DMS114 treated with DMSO at 0.1 percent for 48 hours (cell line): Measurements from ENCODE around the gene MLPH.
"Not testable (repeated sequence)": the region's sequence is repeated elsewhere in the genome, so short reads cannot be mapped to it uniquely, and the experiment has no call there.

Source experiments
- DNase-seq: peaks from one replicate; lab custom pipeline; 2025; ENCODE audit not compliant: unreplicated experiment; lab: John Stamatoyannopoulos, UW

Gene MLPH

GRCh38 chr2:237456200-237456843 is 30.7 kb upstream of the MLPH start:
- DNase-seq = no peak

- no peak for DNase-seq
Measured at GRCh38 chr2:237457388-237457941, 29.6 kb upstream of the MLPH start.

GRCh38 chr2:237458519-237458918 is 28.5 kb upstream of the MLPH start:
- DNase-seq = no peak

GRCh38 chr2:237459226-237459625 is 27.8 kb upstream of the MLPH start:
- no peak for DNase-seq

GRCh38 chr2:237459741-237460174 is 27.3 kb upstream of the MLPH start:
- no peak for DNase-seq

GRCh38 chr2:237464757-237465391 is 22.2 kb upstream of the MLPH start:
- no peak for DNase-seq

- no peak for DNase-seq
Measured at GRCh38 chr2:237465515-237466148, 21.4 kb upstream of the MLPH start.

- no peak for DNase-seq
Measured at GRCh38 chr2:237466211-237466610, 20.8 kb upstream of the MLPH start.

GRCh38 chr2:237467447-237468179 is 19.4 kb upstream of the MLPH start:
- DNase-seq = no peak

- DNase-seq = not testable (repeated sequence)
Measured at GRCh38 chr2:237469410-237469809, 17.6 kb upstream of the MLPH start.

- DNase-seq = no peak
Measured at GRCh38 chr2:237469849-237470248, 17.2 kb upstream of the MLPH start.

GRCh38 chr2:237470914-237471313 is 16.1 kb upstream of the MLPH start:
- no peak for DNase-seq

- DNase-seq = peak; percentile 16
Measured at GRCh38 chr2:237471438-237472186, 15.4 kb upstream of the MLPH start.

GRCh38 chr2:237472187-237472712 is 14.8 kb upstream of the MLPH start:
- DNase-seq = no peak

GRCh38 chr2:237472909-237473877 is 13.9 kb upstream of the MLPH start:
- no peak for DNase-seq

GRCh38 chr2:237473878-237474441 is 13.1 kb upstream of the MLPH start:
- DNase-seq = no peak

- DNase-seq = no peak
Measured at GRCh38 chr2:237474442-237474911, 12.6 kb upstream of the MLPH start.

- DNase-seq = peak; percentile 14
Measured at GRCh38 chr2:237474931-237475703, 11.9 kb upstream of the MLPH start.
